K562 (cell line): Measurements from ENCODE around the gene RPTOR. TPM values are rescaled to one million over a fixed set of nuclear protein-coding genes. Genes with fewer than 3 reads are reported as not detected.

Experiments used
- ATAC-seq: fragments of 200-7000 bp; cut with Tn5 transposase; 3 replicates; pipeline ENCODE4 v1.9.1; 2020; ENCODE audit warnings: moderate library complexity
- BruUV-seq: library from RNA; stranded (reverse); fragments of 400-500 nt; replicated peaks from 2 replicates; lab custom pipeline; 2021; lab: Mats Ljungman, UMichigan
- CTCF ChIA-PET: fragments of 300-600 bp; formaldehyde crosslinking; extraction: SDS; loops from one replicate; lab custom pipeline; 2021; ENCODE audit warnings: low intra/inter-chr PET ratio; lab: Yijun Ruan, JAX
- POLR2A ChIA-PET: fragments of 300-600, 350-650 bp; sonication (Branson Sonifier 250); formaldehyde crosslinking; extraction: SDS; loops from one replicate; lab custom pipeline; 2021; ENCODE audit warnings: antibody characterized with exemption, inconsistent platforms; lab: Yijun Ruan, JAX
- DNase-seq, 4 experiments: peaks; one replicate each; pipeline versions ENCODE4 v3.0.0 to v3.0.0-alpha.2; 2011 to 2018; ENCODE audit warnings: low spot score in 3 of 4, mixed read lengths in 3 of 4; ENCODE audit errors: extremely low read depth in 1 of 4
- FAIRE-seq: peaks from 2 replicates; lab custom pipeline; 2011; peaks lifted over from hg19 to GRCh38; lab: Jason Lieb, UNC
- H2AFZ ChIP-seq: 2 replicates; pipeline ENCODE4 v1.6.0; 2011; ENCODE audit warnings: low read depth, low read length, control low read depth, inconsistent platforms
- H3K27ac ChIP-seq: fragments of 200-600 bp; 3 replicates; pipeline ENCODE4 v1.8.0; 2011; ENCODE audit warnings: low read depth, mild to moderate bottlenecking, control low read depth, inconsistent platforms, low read length, moderate library complexity, mixed read lengths; ENCODE audit errors: extremely low read depth
- H3K27me3 ChIP-seq, 2 experiments: fragments of 300-600 bp in 1 of 2; 2 replicates in 1 of 2; 3 replicates in 1 of 2; pipeline versions ENCODE4 v1.6.0 to v1.8.0; 2011; ENCODE audit warnings: inconsistent platforms in 2 of 2, low read length in 2 of 2, mild to moderate bottlenecking in 1 of 2, mixed read lengths in 1 of 2, moderate library complexity in 1 of 2; ENCODE audit not compliant: control insufficient read depth in 2 of 2, insufficient read depth in 2 of 2
- H3K36me3 ChIP-seq: fragments of 300-600 bp; 3 replicates; pipeline ENCODE4 v1.8.0; 2011; ENCODE audit warnings: mild to moderate bottlenecking, low read length, inconsistent platforms; ENCODE audit not compliant: control insufficient read depth, insufficient read depth
- H3K4me1 ChIP-seq, 2 experiments: fragments of 200-600 bp in 1 of 2; replicated peaks in 1 of 2; 2 replicates in 1 of 2; 3 replicates in 1 of 2; pipeline versions ENCODE4 v1.5.1 to v1.8.0; 2011; ENCODE audit warnings: inconsistent platforms in 2 of 2, low read length in 2 of 2, mild to moderate bottlenecking in 1 of 2, mixed read lengths in 1 of 2, moderate library complexity in 1 of 2; ENCODE audit not compliant: control insufficient read depth in 2 of 2, insufficient read depth in 2 of 2
- H3K4me2 ChIP-seq: 2 replicates; pipeline ENCODE4 v1.6.1; 2011; ENCODE audit warnings: low read length, control low read depth, inconsistent platforms, mixed read lengths; ENCODE audit not compliant: insufficient read depth
- H3K4me3 ChIP-seq: fragments of 200-600 bp; sonication (generic), shearing (Covaris generic); 2 replicates; pipeline ENCODE4 v1.5.1; 2016; ENCODE audit warnings: control low read depth, inconsistent platforms
- H3K79me2 ChIP-seq: fragments of 200-600 bp; 3 replicates; pipeline ENCODE4 v1.8.0; 2011; ENCODE audit warnings: low read length, inconsistent platforms; ENCODE audit not compliant: control insufficient read depth, insufficient read depth
- H3K9ac ChIP-seq, 2 experiments: 2 replicates each; pipeline versions ENCODE4 v1.6.0 to v1.6.1; 2011; ENCODE audit warnings: low read depth in 2 of 2, low read length in 2 of 2, control low read depth in 1 of 2, inconsistent platforms in 1 of 2, mild to moderate bottlenecking in 1 of 2, mixed read lengths in 1 of 2; ENCODE audit not compliant: insufficient read depth in 1 of 2
- H3K9me1 ChIP-seq: one replicate; pipeline ENCODE4 v1.6.0; 2011; ENCODE audit warnings: inconsistent platforms, mild to moderate bottlenecking, low read length, moderate library complexity; ENCODE audit not compliant: control insufficient read depth, insufficient read depth
- H3K9me3 ChIP-seq: replicated peaks from 2 replicates; pipeline ENCODE4 v1.5.1; 2011; ENCODE audit warnings: low read depth, low read length, inconsistent platforms; ENCODE audit not compliant: control insufficient read depth, insufficient read depth
- H4K20me1 ChIP-seq: replicated peaks from 2 replicates; pipeline ENCODE4 v1.6.1; 2011; ENCODE audit warnings: low read length, inconsistent platforms, mixed read lengths; ENCODE audit not compliant: control insufficient read depth, insufficient read depth
- HNRNPL ChIP-seq: fragments of 200-400 bp; formaldehyde crosslinking; IDR thresholded peaks from 2 replicates; pipeline ENCODE4 v1.6.1; 2017; ENCODE audit warnings: low read depth, mild to moderate bottlenecking, low read length
- NONO ChIP-seq, 2 experiments: fragments of 200-400 bp in 1 of 2; fragments of 450-650 bp in 1 of 2; formaldehyde crosslinking in 1 of 2; IDR thresholded peaks; 2 replicates each; pipeline ENCODE4 v1.6.1; 2017; ENCODE audit warnings: low read depth in 2 of 2, mild to moderate bottlenecking in 2 of 2, moderate library complexity in 2 of 2, low read length in 1 of 2
- RBFOX2 ChIP-seq: fragments of 200-400 bp; formaldehyde crosslinking; IDR thresholded peaks from 2 replicates; pipeline ENCODE4 v1.6.1; 2017; ENCODE audit warnings: low read depth, mild to moderate bottlenecking, low read length, moderate library complexity
- RBM22 ChIP-seq: fragments of 200-400 bp; formaldehyde crosslinking; IDR thresholded peaks from 2 replicates; pipeline ENCODE4 v1.6.1; 2018; ENCODE audit warnings: low read length, low read depth; ENCODE audit not compliant: poor library complexity, severe bottlenecking
- ZBTB7A ChIP-seq: IDR thresholded peaks from 2 replicates; pipeline ENCODE4 v1.6.1; 2011; ENCODE audit warnings: low read depth, mild to moderate bottlenecking, low read length, moderate library complexity, borderline replicate concordance; ENCODE audit not compliant: control insufficient read depth
- ZNF121 ChIP-seq: sonication (generic); formaldehyde crosslinking; conservative IDR thresholded peaks from 2 replicates; pipeline ENCODE4 v1.8.0; 2022; ENCODE audit warnings: missing genetic modification reagents
- WGBS: fragments of 100-300 bp; shearing (Covaris generic); methylation state at CpG from one replicate; pipeline ENCODE4 v1.1.6; 2016; ENCODE audit warnings: low coverage, mixed read lengths; ENCODE audit not compliant: insufficient coverage; ENCODE audit errors: missing lambda C conversion rate; 5-methylcytosine and 5-hydroxymethylcytosine counted together
- in situ Hi-C: fragments of 300-500 bp; cut with MboI; formaldehyde crosslinking; loops from 4 replicates; pipeline ENCODE4 v1.15.0; 2018; ENCODE audit warnings: inconsistent platforms, mixed read lengths
- intact Hi-C: fragments of 100-400 bp; cut with micrococcal nuclease; formaldehyde crosslinking; loops from 2 replicates; pipeline ENCODE4 v1.14.2; 2022
- polyA plus RNA-seq, 8 experiments: library from polyadenylated mRNA; depleted of rRNA in 4 of 8; stranded (reverse) in 5 of 8; unstranded in 3 of 8; fragments of >200 nt; fragmentation: Nextera tagmentation in 2 of 8; fragmentation: Illumina TruSeq in 1 of 8; extraction: Ambion mirVana in 2 of 8; extraction: Trizol in 1 of 8; gene quantifications; 2 replicates each; pipeline versions ENCODE4 v1.2.1 to v1.2.3, GENCODE V29; 2011 to 2014; ENCODE audit warnings: inconsistent platforms in 1 of 8, missing spikeins in 1 of 8
- total RNA-seq, 7 experiments: library from RNA; depleted of rRNA in 6 of 7; stranded (reverse); fragments of >200 nt in 6 of 7; fragmentation: Illumina TruSeq in 2 of 7; extraction: Trizol in 2 of 7; gene quantifications; 2 replicates each; pipeline versions ENCODE4 v1.2.1 to v1.2.3, GENCODE V29; 2011 to 2021; ENCODE audit warnings: low replicate concordance in 1 of 7

Gene RPTOR
- total and polyA plus RNA-seq, 9 of the 15 experiments (the other 6 are each of a cell fraction or from before 2014, with no cell fraction given), result 0.24 to 54.1 (median 10.2) TPM

DNA sequence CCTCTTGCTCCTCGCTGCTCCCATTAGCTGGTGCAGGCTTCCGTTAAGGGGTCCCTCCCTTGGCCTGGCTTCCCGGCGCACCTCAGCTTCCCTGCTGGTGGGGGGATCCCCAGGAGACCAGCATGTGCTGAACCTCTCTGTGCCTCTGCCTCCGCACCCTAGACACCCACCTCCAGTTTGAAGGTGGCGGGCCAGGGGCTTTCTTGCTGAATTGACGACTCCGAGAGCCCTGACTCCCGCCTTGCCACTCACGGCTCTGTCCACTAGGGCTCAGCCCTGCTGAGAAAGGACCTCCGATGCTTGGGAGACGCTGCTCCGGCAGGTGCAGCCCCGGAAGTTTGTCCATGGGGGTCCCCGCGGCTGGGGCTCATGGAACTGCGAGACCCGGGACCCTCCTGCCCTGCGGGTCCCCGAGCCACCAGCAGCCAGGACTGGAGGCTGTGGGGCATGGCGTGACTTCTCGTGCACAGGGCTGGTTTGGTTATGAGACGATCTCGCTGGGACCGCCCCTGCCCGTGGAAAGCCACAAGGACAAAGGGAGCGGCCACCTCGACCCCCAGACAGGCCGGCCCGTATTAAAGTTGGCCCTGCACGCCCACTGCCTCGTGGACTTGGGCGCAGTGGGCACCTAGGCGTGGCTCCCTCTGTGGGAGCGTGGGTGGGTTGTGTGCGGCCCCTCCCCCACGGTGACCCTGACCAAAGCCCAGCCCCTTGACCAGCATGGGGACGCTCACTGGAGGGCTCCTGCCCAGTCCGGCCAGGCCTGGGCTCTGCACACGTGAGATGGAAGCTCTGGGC lies 455.1 kb downstream of the RPTOR start:
- no peak for TF ChIP-seq ZNF121 (CRISPR knock-in tag)
- TF ChIP-seq HNRNPL, result 0 out of 2 replicates have a peak, but pooled peaks have one; percentile 47
- no peak for TF ChIP-seq NONO (IDR thresholded peaks at IDR 0.05; ENCODE audit: low read depth in 2 of 2, low read length in 1 of 2)
- Histone ChIP-seq H3K4me1 (peaks cover 18 to 73% of the 10 kb centered on the region in 2 experiments), H3K9me1 (no peaks in the 10 kb centered on the region), H3K4me2 (no peak overlapping the region), H3K9ac (peak overlapping the region in 1 of 2 experiments; percentile 45; a peak in 1 of 4 replicates), H4K20me1 (no peaks in the 10 kb centered on the region), H3K4me3 (no peak overlapping the region), H3K79me2 (no peaks in the 10 kb centered on the region), H3K36me3 (peaks cover 49% of the 10 kb centered on the region; the same call in 1 of the 3 replicates), H3K27me3 (no peaks in the 10 kb centered on the region), H3K9me3 (no peaks in the 10 kb centered on the region), H2AFZ (no peak overlapping the region), H3K27ac (no peak overlapping the region)
- CTCF ChIA-PET, result no interaction called here
- FAIRE-seq (no peak), ATAC-seq (no peak), DNase-seq (peak in 1 of 4 experiments; percentile 11)
- in situ Hi-C loops, result loop anchor here (5.0 kb wide), 1 partner anchor 228 kb away; no protein-coding TSS in a partner anchor
- whole genome bisulfite sequencing, result 93% methylated on average over 26 of the region's 40 CpGs
- no TSS peak for BruUV-seq
- intact Hi-C loops, result no loop called here
- POLR2A ChIA-PET, result interaction anchor here (0.8 to 2.9 kb wide), 3 partner anchors 8 to 20 kb away, joined by 3 to 13 read pairs (median 4); no protein-coding TSS in a partner anchor

DNA sequence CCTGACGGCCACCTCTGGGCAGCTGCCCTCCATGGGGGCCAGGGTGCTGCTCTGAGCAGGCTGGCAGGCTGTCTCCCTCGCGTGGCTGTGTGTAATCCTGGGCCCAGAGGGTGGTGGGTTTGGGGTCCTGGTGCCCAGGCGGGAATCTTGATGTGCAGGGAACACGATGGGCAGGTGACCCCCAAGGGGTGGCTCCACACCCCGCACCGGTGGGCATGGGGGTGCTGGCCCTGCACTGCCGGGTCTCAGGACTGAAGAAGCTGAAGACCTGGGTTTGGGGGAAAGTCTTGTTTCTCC lies 455.6 kb downstream of the RPTOR start:
- Histone ChIP-seq H3K4me1 (peaks cover 19 to 71% of the 10 kb centered on the region in 2 experiments), H3K79me2 (no peaks in the 10 kb centered on the region), H3K9ac (peak overlapping the region in 1 of 2 experiments; percentile 45; a peak in 1 of 4 replicates), H3K27me3 (no peaks in the 10 kb centered on the region), H4K20me1 (no peaks in the 10 kb centered on the region), H3K27ac (no peak overlapping the region), H3K9me3 (no peaks in the 10 kb centered on the region), H3K4me2 (no peak overlapping the region), H3K4me3 (no peak overlapping the region), H3K36me3 (peaks cover 45% of the 10 kb centered on the region; the same call in 1 of the 3 replicates), H3K9me1 (no peaks in the 10 kb centered on the region), H2AFZ (no peak overlapping the region)
- in situ Hi-C loops, result loop anchor here (5.0 kb wide), 1 partner anchor 227 kb away; no protein-coding TSS in a partner anchor
- ChIA-PET CTCF (no interaction called here), POLR2A (interaction anchor here (2.9 kb wide), 1 partner anchor 20 kb away, joined by 13 read pairs; no protein-coding TSS in a partner anchor)
- FAIRE-seq, result no peak
- WGBS, result 79% methylated on average over 4 of the region's 8 CpGs
- peak; percentile 14 for TF ChIP-seq RBM22
- no peak for TF ChIP-seq ZBTB7A
- peak; percentile 34; the same call in 1 of the 2 replicates for TF ChIP-seq RBFOX2
- intact Hi-C loops, result no loop called here
- ATAC-seq, result no peak
- DNase-seq, result peak in 1 of 4 experiments; percentile 5
- no TSS peak for BruUV-seq
